ENCODE results near the gene FGF14. TPM values are rescaled to one million over a fixed set of nuclear protein-coding genes. Genes with fewer than 3 reads are reported as not detected.

Gene FGF14
- total RNA-seq, 1 experiment from 2014 or later = 0.22 TPM

GRCh38 chr13:102273111-102273510 is 128.7 kb downstream of the FGF14 start:
- DNase-seq = no peak
- Histone ChIP-seq H4K5ac (ENCODE audit: insufficient read length, low read depth, low read length) (no peak overlapping the region), H3T11ph (ENCODE audit: low read length) (no peak overlapping the region), H3K23ac (ENCODE audit: insufficient read length, low read depth, low read length) (no peak overlapping the region), H3K4me2 (ENCODE audit: insufficient read depth, insufficient read length, low read length) (no peak overlapping the region), H2BK12ac (ENCODE audit: insufficient read length, low read depth, low read length) (no peak overlapping the region), H3K18ac (ENCODE audit: insufficient read length, low read depth, low read length) (no peak overlapping the region), H3K23me2 (ENCODE audit: insufficient read length, low read depth, low read length, poor library complexity, severe bottlenecking) (no peaks in the 10 kb centered on the region), H3K9ac (ENCODE audit: extremely low read depth, insufficient read length, low read length) (no peak overlapping the region), H3K9me3 (ENCODE audit: control insufficient read depth, low read depth, low read length) (no peaks in the 10 kb centered on the region), H2BK15ac (ENCODE audit: low read depth, low read length) (no peak overlapping the region), H3K79me2 (ENCODE audit: insufficient read depth, low read length) (no peaks in the 10 kb centered on the region), H3K14ac (ENCODE audit: insufficient read depth, low read length) (no peak overlapping the region), H2AFZ (ENCODE audit: low read length) (no peak overlapping the region), H3K56ac (ENCODE audit: insufficient read length, low read depth, low read length) (no peak overlapping the region), H3K4ac (ENCODE audit: low read depth, low read length) (no peak overlapping the region), H3K79me1 (ENCODE audit: insufficient read depth, low read depth, low read length, poor library complexity, severe bottlenecking) (no peaks in the 10 kb centered on the region), H2BK120ac (ENCODE audit: low read depth, low read length, poor library complexity, severe bottlenecking) (no peak overlapping the region), H4K8ac (replicated peaks; ENCODE audit: insufficient read length, low read depth, low read length) (no peak overlapping the region), H4K91ac (ENCODE audit: insufficient read length, low read depth, low read length) (no peak overlapping the region), H3K4me1 (ENCODE audit: insufficient read depth, low read length) (no peaks in the 10 kb centered on the region), H2AK5ac (ENCODE audit: insufficient read length, low read length) (no peak overlapping the region), H2BK5ac (ENCODE audit: insufficient read length, low read length) (no peak overlapping the region), H3K27ac (ENCODE audit: insufficient read length, low read depth, low read length) (no peak overlapping the region), H3K27me3 (ENCODE audit: insufficient read depth, low read length) (no peaks in the 10 kb centered on the region), H4K20me1 (ENCODE audit: control insufficient read depth, insufficient read depth, insufficient read length) (no peaks in the 10 kb centered on the region), H2BK20ac (ENCODE audit: low read depth, low read length, poor library complexity, severe bottlenecking) (no peak overlapping the region)
- Mint-ChIP-seq H3K9me3 (no peaks in the 10 kb centered on the region), H3K36me3 (ENCODE audit: insufficient read depth in 1 of 3, low read depth in 3 of 3) (no peaks in the 10 kb centered on the region), H3K27ac (no peak overlapping the region; a peak in 1 of 7 replicates), H3K4me3 (no peak overlapping the region), H3K27me3 (ENCODE audit: low read depth) (no peaks in the 10 kb centered on the region), H3K4me1 (peaks cover 4 to 5% of the 10 kb centered on the region in 2 experiments; a peak in 1 of 4 replicates)
- TF ChIP-seq CTCF (conservative IDR thresholded peaks at IDR 0.05) = no peak
- no CpG with 5 or more reads among the region's 7 CpGs for WGBS (ENCODE audit: extremely low coverage, insufficient read length, low lambda C conversion rate)

All from H9 (cell line).